ENCODE measurements around the gene OTOP2.
A peak's percentile ranks its signal among the peaks of the same experiment; 100 is the strongest.
"Not testable (repeated sequence)": the region's sequence is repeated elsewhere in the genome, so short reads cannot be mapped to it uniquely, and the experiment has no call there.

The OTOP2 gene

DNA sequence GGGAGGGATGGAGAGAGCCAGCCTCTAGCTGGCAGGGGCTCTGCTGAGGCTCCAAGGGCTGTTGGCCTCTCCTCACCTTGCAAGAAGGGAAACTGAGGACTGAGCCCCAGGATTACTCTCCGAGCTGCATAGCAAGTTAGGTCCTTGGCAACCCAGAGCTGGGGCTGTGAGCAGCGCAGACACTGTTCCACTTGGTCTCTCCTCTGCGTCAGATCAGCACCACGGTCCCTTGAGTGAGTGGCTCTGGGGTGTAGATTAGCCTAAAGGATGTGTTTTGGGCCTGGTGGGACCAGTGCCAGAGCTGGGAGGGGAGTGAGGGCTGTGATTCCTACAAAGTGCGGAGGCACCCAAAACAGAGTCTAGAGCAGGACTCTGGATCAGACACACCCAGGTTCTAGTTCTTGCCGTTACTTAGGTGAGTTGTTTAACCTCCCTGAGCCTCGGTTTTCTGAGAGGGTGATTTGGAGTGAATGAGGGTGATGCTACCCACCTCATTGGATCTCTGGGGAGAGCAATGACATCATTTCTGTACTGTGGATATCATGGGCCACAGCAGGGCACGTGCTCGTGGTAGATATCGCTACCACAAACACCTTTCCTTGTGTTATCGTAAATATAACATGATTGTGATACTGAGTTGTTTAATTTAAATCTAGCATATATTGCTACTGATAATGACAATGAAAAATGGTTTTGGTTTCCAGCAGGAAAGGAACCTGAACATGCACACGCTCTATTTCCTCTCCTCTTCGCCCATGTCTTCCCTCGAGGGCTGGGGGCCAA, 22.5 kb upstream of the OTOP2 start:
- DNase-seq = no peak

DNA sequence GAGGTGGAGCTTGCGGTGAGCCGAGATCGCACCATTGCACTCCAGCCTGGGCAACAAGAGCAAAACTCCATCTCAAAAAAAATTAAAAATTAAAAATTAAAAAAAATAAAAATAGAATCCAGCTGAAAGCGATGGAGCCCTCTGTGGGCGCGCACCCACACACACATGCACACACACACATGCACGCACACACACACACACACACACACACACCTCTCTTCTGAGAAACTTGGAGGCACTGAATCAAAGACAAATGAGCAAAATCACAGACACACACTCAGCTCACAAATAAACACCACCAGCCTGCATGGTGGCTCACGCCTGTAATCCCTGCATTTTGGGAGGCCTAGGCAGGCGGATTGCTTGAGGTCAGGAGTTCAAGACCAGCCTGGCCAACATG, 21.0 kb upstream of the OTOP2 start:
- no peak for DNase-seq

DNA sequence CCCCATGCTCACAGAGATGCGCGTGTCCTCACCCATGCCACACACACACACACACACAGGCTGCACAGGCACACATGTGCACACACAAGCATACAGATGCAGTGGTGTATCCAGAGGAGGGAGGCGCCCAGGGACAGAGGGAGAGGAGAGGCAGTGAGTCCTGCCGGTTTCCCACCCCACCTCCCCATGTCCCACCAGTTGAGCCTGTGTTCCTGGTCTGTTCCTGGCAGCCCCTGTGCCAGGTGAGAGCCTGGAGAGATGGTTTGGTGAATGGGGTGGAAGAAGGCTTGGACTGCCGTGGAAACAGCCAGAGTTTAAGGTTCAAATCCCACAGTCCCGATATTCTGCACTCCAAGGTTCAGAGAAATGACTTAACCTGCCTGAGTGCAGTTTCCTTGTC, 20.4 kb upstream of the OTOP2 start:
- DNase-seq = no peak

DNA sequence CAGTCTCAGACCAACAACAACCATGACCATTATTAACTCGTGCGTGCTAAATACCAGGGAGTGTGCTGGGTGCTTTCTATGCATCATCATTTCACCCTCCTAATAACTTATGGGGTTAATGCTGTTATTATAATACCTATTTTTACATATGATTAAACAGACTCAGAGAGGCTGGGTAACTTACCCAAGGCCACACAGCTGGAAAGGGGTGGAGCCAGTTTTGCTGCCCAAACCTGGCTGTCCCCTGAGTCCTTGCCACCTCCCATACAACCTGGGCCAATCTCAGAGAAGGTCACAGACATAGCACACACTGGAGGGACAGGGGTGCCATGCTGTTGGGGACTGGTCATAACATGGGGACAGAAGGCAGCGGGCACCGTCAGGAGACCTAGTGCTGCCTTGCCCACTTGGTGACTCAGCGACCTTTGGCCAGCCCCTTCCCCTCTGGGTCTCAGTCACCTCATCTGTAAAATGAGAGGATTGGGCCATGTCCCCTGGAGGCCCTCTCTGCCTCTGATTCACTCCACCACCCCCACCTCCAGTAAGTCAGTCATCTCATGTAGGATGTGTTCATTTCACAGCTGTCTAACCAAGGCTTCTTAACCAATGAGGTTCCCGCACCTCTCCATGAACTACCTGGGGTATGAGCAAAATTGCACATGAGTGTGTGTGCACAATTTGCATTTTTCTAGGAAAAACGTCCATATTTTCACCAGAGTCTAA, 19.2 kb upstream of the OTOP2 start:
- DNase-seq = no peak

DNA sequence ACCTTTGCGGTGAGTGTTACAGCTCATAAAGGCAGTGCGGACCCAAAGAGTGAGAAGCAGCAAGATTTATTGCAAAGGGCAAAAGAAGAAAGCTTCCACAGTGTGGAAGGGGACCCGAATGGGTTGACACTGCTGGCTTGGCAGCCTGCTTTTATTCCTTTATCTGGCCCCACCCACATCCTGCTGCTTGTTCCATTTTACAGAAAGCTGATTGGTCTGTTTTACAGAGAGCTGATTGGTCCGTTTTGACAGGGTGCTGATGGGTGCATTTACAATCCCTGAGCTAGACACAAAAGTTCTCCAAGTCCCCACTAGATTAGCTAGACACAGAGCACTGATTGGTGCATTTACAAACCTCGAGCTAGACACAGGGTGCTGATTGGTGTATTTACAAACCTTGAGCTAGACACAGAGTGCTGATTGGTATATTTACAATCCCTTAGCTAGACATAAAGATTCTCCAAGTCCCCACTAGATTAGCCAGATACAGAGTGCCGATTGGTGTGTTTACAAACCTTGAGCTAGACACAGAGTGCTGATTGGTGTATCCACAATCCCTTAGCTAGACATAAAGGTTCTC, 17.8 kb upstream of the OTOP2 start:
- DNase-seq = not testable (repeated sequence)

DNA sequence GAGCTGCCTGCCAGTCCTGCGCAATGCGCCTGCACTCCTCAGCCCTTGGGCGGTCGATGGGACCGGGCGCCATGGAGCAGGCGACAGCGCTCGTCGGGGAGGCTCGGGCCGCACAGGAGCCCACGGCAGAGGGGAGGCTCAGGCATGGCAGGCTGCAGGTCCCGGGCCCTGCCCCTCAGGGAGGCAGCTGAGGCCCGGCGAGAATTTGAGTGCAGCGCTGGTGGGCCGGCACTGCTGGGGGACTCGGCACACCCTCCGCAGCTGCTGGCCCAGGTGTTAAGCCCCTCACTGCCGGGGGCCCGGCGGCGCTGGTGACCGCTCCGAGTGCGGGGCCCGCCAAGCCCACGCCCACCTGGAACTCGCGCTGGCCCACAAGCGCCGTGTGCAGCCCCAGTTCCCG, 17.1 kb upstream of the OTOP2 start:
- no peak for DNase-seq

DNA sequence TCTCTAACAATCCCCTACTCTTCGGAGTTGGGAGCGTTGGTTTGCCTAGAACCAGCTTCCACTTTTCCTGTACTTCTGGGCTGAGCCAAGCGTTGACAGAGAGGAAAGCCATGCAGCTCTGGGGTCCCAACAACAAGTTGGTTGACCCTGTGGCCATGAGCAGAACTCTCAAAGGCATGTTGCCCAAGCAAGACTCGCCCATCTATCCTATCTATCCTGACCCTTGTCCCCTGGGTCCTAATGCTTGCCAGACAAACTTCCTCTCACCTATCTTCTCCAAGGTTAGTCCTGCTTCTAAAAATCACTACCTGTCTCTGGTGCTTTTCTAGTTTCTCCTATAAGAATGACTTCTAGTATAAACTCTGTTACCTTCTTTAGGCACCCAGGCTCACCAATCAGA, 15.0 kb upstream of the OTOP2 start:
- not testable (repeated sequence) for DNase-seq

DNA sequence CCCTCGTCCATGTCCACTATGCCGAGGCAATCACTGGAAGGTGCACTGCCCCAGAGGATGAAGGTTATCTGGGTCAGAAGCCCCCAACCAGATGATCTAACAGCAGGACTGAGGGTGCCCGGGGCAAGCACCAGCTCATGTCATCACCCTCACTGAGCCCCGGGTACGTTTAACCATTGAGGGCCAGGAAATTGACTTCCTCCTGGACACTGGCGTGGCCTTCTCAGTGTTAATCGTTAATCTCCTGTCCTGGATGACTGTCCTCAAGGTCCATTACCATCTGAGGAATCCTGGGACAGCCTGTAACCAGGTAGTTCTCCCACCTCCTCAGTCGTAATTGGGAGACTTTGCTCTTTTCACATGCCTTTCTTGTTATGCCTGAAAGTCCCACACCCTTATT, 12.7 kb upstream of the OTOP2 start:
- DNase-seq = not testable (repeated sequence)

DNA sequence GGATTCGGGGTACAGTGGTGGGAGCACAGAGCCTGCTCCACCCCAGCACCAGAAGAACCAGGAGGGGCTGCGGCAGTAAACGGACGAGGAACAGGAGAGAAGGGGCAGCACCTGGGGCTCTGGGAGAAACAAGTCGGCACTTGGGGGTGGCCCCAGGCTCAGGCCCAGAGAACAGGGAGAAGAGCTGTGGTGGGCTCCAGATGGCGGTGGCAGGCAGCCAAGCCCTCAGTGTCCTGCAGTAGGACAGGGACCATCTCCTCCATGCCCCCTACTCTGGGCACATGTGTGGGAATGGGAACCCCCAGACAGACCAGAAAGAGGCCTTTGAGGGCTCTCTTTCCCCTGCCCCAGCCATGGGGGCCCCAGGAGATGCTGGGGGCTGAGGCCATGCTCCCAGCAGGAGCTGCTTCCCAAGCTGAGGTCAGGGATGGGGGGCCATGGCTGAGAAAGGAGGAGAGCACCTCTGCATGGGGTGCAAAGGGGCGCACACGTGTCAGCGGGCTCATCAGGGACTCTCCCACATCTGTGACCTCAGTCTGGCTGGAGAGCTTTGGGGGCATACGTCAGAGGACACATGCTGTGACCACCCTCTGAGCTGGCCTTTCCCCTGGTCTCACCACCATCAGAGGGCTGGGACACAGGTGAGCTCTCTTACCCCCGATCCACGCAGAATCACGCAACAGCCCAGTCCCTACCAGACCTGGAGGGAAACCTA, 7.8 kb upstream of the OTOP2 start:
- DNase-seq = no peak

DNA sequence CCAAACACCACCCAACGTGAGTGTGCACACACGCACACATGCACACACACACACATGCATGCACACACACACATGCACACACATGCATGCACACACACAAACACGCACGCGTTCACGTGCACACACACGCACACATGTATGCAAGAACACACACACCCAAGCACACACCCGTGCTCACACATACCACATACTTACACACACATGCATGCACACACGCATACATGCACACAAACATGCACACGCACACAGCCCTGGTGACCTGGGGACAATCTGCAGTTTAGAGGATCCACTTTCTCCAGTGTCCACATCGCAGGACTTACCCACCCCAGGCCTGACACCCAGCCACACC, 7.2 kb upstream of the OTOP2 start:
- no peak for DNase-seq

DNA sequence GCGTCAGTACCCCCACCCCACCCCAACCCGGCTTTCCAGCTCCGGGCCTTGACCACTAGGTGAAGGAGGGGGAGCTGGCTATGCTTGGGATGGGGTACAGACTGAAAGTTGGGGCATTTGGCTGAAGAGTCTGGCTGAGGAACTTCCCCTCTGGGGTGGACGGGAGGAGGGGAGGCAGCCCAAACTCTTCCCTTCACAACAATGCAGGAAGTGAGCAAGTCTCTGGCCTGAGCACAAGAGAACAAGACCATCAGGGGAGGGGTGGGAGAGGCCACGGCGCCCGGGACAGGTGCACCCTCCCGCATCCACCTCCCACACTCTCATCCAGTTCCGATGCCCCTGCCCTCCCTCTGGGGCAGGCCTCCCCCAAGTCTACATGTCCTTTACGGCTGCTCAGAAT, 6.6 kb upstream of the OTOP2 start:
- no peak for DNase-seq

DNA sequence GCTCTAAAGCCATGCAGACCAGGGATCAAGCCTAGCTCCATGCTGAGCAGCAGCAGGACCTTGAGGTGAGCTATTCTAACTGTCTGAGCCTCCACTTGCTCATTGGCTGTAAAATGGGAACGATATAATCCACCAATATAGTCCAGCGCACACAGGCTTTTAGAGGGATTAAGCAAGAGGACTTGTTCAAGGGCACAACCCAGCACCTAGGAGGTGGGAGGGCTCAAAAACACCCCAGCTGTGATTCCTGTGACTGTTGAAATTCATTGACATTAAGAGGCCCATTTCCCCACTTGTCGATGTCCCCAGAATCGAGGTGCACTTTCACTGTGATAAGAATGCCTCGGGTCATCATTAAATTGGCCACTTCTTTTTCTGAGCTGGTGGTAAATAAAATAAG, 5.2 kb upstream of the OTOP2 start:
- no peak for DNase-seq

DNA sequence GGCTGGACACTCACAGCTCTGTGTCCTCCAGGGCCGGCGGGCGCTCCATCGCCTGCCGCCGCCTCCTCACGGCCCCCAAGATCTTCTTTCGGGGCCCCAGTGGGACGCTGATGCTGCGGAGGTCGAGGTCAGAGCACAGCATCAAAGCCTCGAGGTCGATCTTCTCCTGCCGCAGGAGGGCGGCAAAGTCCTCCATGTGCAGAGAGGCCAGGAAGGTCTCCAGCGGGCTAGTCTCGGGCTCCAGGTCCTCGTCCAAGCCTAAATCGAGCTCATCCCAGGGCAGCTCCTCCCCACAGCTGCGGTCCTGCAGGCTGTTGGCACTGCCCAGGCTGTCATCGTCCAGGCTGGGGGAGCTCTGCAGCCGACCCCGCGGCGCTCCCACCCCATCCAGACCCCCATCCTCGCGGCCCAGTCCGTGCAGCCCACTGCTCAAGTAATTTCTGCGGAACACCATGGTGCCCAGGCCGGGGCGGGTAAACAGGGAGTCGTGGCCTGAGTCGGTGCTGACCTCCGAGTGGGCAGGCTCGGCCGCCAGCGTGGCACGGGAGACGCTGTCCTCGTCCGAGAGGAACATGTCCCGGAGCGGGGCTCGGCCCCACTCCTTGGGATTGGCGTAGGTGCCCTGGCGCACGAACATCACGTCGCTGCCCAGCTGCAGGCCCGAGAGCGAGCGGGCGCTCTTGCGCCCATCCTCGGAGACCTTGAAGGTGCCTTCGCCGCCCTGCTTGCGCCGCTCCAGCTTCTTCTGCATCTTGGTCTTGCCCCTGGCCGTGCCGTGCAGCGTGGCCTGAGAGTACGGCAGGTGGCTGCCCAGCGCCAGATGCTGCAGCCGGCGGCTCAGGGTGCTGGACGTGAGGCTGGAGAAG, 4.4 kb upstream of the OTOP2 start:
- no peak for DNase-seq

DNA sequence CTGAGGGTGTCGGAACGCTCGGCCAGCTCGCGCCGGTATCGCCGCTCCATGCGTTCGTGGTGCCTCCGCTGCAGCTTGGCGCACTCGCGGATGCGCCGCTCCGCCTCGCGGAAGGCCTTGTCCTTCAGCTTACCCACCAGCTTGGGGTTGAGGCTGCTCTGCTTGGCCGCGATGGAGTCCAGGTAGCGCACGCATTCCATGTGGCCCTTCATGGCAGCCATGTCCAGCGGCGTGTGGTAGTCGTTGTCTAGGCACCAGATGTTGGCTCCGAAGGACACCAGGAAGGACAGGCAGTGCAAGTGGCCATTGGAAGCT, 3.8 kb upstream of the OTOP2 start:
- no peak for DNase-seq

DNA sequence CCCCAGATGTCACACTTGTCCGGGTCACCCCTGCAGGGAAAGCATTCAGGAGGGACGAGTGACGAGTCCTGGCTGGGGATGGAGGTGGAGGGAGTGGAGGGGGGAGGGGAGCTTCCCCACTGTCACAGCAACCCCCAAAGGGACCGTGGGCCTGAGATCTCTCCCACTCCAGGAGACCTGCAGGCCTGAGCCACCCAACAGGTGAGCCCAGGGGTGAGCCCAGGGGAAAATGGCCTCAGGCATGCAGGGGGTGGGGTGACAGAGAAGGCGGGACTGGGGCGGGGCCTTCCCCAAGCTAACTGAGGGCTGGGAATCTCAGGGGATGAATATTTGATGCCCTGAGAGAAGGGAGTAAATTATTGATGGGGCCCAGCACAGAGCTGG, 3.4 kb upstream of the OTOP2 start:
- DNase-seq = peak in 1 of 3 experiments; percentile 36

DNA sequence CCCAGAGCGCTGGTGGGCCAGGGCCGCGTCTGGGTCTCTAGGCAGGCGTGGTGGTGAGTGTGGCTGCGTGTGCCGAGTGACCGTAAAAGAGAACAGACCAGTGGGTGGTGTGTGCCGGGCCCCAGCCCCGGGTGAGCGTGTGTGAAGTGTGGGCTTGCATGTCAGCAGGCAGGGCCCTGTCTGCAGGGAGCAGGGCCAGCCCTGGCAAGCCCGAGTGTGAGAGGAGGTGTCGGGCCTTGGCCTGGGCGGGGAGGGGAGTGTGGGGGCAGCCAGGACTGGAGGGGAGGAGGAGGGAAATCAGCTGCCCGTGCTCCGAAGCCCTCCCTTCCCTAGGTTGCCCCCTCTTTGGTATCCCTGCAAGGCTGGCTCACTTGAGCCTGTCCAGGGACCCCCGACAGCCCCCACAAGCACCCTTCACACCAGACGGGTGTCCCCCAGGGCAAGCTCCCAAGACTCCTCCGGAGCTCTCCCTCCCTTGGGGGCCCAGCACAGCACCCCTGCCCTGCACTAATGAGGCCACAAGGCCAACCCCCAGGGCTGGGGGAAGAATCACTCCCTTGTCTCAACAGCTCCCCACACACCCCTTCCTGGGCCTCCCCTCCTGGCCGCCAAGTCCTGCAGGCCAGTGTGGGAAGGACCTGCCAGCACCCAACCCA, 2.9 kb upstream of the OTOP2 start:
- DNase-seq = peak in 2 of 3 experiments; percentile 21 to 36

DNA sequence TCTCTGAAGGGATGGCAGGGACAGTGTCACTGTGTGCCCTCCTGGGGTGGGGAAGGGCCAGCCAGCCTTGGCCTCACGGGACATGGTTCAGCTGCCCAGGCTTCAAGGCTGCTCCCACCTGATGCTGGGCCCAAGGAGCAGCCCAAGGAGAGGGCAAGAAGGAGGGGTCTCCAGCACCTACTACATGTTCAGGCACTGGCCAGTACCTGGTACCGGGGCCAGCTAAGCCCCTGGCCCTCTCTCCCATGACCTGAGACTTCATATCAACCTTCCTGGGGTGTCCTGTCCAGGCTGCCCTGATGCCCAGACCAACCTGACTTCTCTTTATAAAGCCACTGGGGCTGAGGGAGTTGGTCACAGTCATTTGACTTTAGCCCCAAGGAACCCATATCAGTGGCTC, 2.3 kb upstream of the OTOP2 start:
- DNase-seq = no peak

DNA sequence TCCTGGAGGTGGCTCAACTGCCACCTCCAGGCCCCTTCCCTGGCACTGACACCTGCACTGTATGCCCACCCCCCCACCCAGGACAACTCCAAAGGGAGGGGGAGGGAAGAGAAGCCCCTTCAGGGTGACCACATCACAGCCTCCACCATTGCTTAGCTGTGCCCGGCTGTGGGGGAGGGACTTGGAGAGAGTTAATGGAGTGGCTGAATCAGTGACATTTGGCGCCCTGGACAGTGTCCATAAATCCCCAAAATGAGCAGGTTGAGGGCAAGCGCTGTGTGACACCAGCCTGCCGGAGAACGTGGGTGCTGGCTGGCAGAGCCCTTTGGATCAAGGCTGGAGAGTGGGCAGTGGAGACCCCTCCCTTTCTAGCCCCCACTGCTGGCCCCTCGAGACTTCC, 1.9 kb upstream of the OTOP2 start:
- no peak for DNase-seq

DNA sequence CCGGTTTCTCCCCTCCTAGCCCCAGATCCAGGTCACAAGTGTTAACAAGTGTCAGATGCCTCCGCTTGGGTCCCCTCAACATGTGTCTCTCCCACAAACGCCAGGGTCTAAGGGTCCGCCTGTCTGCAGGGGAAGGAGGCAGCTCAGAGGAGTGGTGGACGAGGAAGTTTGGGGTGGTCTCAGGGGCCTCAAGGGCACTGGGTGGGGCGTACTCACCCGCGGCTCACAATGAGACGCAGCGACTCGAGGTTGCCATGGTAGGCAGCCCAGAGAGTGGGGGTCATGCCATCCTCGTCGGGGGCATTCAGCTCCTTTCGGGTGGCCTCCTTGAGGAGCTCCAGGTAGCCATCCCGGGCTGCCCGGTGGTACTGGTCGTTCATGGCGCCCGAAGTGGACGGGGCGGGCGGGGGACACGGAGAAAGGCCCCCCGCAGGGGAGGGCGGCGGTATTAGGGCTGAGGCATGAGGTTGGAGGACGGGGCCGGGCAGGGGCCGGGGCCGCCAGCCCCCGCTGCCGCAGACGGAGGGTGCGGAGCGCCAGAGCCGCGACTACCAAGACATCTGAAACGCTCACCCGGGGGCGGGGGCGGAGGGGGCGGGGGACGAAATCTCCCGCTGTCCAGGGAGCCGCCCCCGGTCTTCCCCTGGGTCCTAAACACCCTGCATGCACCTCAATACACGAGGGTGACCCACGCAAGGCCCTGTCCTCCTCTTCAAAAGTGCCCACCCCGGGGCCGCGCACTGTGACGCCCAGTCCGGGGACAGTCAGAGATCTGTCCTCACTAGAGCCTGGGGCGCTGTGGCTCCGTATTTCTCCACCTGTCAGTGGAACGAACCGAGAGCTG, 1.2 kb upstream of the OTOP2 start, which contains the start of gene USH1G:
TSS of gene USH1G (minus strand) at position 562 of the 844 bp plus-strand sequence. CDS start at position 380, 182 bp downstream.
- peak in 2 of 3 experiments; percentile 63 to 64 for DNase-seq

DNA sequence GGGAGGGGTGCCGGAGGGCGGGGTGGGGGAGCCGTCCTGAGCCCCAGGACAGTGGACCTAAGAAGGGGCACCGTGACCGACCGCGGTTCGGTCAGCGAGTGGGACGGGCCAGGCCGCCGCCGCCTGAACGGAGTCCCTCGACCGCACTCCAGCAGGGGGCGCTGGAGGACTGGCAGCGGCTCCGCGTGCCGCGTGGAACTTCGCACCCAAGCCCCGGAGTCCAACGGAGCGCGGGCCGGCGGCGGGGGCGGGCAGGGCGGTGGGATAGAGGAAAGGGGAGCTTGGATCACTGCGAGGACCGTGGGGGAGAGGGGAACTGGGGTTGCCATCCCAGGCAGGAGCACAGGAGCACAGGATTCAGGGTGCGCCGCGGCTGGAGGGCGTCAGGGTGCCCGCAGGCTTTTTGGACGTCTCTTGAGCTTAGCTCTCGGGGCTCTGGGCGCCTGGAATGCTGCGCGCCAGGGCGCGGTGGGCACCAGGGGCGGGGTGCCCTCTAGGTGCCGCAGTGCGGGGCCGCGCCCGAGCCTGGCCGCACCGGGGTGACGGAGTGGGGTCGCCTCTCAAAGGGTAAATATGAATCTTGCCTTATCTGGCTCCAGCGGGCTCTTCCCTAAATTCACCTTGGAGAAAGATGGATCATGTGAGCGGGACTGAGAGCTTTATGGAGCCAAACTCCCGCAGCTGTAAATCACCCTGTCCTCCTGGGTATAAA, 379 bp upstream of the OTOP2 start:
- DNase-seq = peak; percentile 36 to 64 (median 63)

Data from NCI-H1417 (cell line).